Endothelial cell of umbilical vein (primary cell): ENCODE measurements around the gene PMFBP1. TPM values are rescaled to one million over a fixed set of nuclear protein-coding genes. Genes with fewer than 3 reads are reported as not detected.

ENCODE experiments used
- BruUV-seq: library from RNA; stranded (reverse); fragments of 400-500 nt; replicated peaks from 2 replicates; lab custom pipeline; 2021; lab: Mats Ljungman, UMichigan
- CTCF ChIA-PET: fragments of 300-600, 350-600 bp; sonication (Branson Sonifier 250); formaldehyde crosslinking; loops from one replicate; lab custom pipeline; 2021; ENCODE audit warnings: antibody characterized with exemption, inconsistent platforms; lab: Charles Lee
- POLR2A ChIA-PET: fragments of 300-600, 350-600 bp; sonication (Branson Sonifier 250); formaldehyde crosslinking; loops from one replicate; lab custom pipeline; 2021; ENCODE audit warnings: antibody characterized with exemption, inconsistent platforms; lab: Charles Lee
- DNase-seq: peaks from one replicate; pipeline ENCODE4 v3.0.0-alpha.2; 2011; ENCODE audit warnings: low read depth, low spot score
- FAIRE-seq: peaks from 2 replicates; lab custom pipeline; 2011; peaks lifted over from hg19 to GRCh38; lab: Jason Lieb, UNC
- H2AFZ ChIP-seq: 2 replicates; pipeline ENCODE4 v1.6.0; 2012; ENCODE audit warnings: low read depth, low read length, control low read depth, inconsistent platforms
- H3K27ac ChIP-seq: 2 replicates; pipeline ENCODE4 v1.5.1; 2011; ENCODE audit warnings: low read depth, mild to moderate bottlenecking, control low read depth, low read length, moderate library complexity; ENCODE audit not compliant: insufficient read depth
- H3K27me3 ChIP-seq, 2 experiments: 2 replicates each; pipeline versions ENCODE4 v1.6.0 to v1.6.1; 2011; ENCODE audit warnings: low read length in 2 of 2, mixed read lengths in 1 of 2; ENCODE audit not compliant: control insufficient read depth in 2 of 2, insufficient read depth in 2 of 2
- H3K36me3 ChIP-seq, 2 experiments: 2 replicates in 1 of 2; 3 replicates in 1 of 2; pipeline ENCODE4 v1.5.1; 2011; ENCODE audit warnings: low read length in 2 of 2, mild to moderate bottlenecking in 1 of 2, moderate library complexity in 1 of 2; ENCODE audit not compliant: control insufficient read depth in 2 of 2, insufficient read depth in 2 of 2; ENCODE audit errors: extremely low read depth in 1 of 2
- H3K4me1 ChIP-seq: 3 replicates; pipeline ENCODE4 v1.5.1; 2011; ENCODE audit warnings: mild to moderate bottlenecking, low read length; ENCODE audit not compliant: control insufficient read depth, insufficient read depth; ENCODE audit errors: extremely low read depth
- H3K4me2 ChIP-seq: 2 replicates; pipeline ENCODE4 v1.6.1; 2011; ENCODE audit warnings: low read length, control low read depth, mixed read lengths; ENCODE audit not compliant: insufficient read depth
- H3K4me3 ChIP-seq, 3 experiments: fragments of 200-600 bp in 1 of 3; sonication (generic), shearing (Covaris generic) in 1 of 3; replicated peaks in 1 of 3; 2 replicates each; pipeline ENCODE4 v1.5.1; 2011 to 2016; ENCODE audit warnings: control low read depth in 3 of 3, low read length in 3 of 3, mild to moderate bottlenecking in 2 of 3, inconsistent platforms in 1 of 3, low read depth in 1 of 3, moderate library complexity in 1 of 3; ENCODE audit not compliant: insufficient read depth in 1 of 3
- H3K79me2 ChIP-seq: 2 replicates; pipeline ENCODE4 v1.6.0; 2012; ENCODE audit warnings: low read length, inconsistent platforms; ENCODE audit not compliant: control insufficient read depth, insufficient read depth
- H3K9ac ChIP-seq: replicated peaks from 2 replicates; pipeline ENCODE3; 2011; ENCODE audit warnings: low read length, control low read depth; ENCODE audit not compliant: insufficient read depth; ENCODE audit errors: extremely low read depth
- H3K9me1 ChIP-seq: replicated peaks from 3 replicates; pipeline ENCODE4 v1.6.0; 2011; ENCODE audit warnings: mild to moderate bottlenecking, low read length; ENCODE audit not compliant: control insufficient read depth, insufficient read depth; ENCODE audit errors: extremely low read depth
- H3K9me3 ChIP-seq: replicated peaks from 2 replicates; pipeline ENCODE4 v1.5.1; 2012; ENCODE audit warnings: low read length, inconsistent platforms; ENCODE audit not compliant: control insufficient read depth, insufficient read depth
- H4K20me1 ChIP-seq: replicated peaks from 2 replicates; pipeline ENCODE3; 2011; ENCODE audit warnings: mild to moderate bottlenecking, low read length; ENCODE audit not compliant: control insufficient read depth, insufficient read depth; ENCODE audit errors: extremely low read depth
- CTCF ChIP-seq, 2 donors: IDR thresholded peaks; 1 replicate in 1 of 2; 2 replicates in 1 of 2; pipeline ENCODE4 v1.5.1; 2011; ENCODE audit warnings: low read length in 2 of 2, mild to moderate bottlenecking in 2 of 2, moderate library complexity in 2 of 2, control low read depth in 1 of 2, inconsistent platforms in 1 of 2, low read depth in 1 of 2; ENCODE audit not compliant: insufficient read depth in 1 of 2; ENCODE audit errors: extremely low read depth in 1 of 2
- EZH2 ChIP-seq: IDR thresholded peaks from 2 replicates; pipeline ENCODE4 v1.6.1; 2012; ENCODE audit warnings: borderline replicate concordance, low read depth, mild to moderate bottlenecking, moderate library complexity, low read length, inconsistent platforms; ENCODE audit not compliant: severe bottlenecking
- FOS ChIP-seq: IDR thresholded peaks from 2 replicates; pipeline ENCODE4 v1.6.1; 2011; ENCODE audit warnings: mild to moderate bottlenecking, low read length, moderate library complexity, borderline replicate concordance; ENCODE audit not compliant: insufficient read depth
- GATA2 ChIP-seq: IDR thresholded peaks from 2 replicates; pipeline ENCODE4 v1.7.0; 2011; ENCODE audit warnings: low read depth, mild to moderate bottlenecking, moderate library complexity, mixed read lengths, low read length; ENCODE audit not compliant: insufficient read length, insufficient read depth
- POLR2A ChIP-seq: IDR thresholded peaks from 2 replicates; pipeline ENCODE4 v1.6.1; 2012; ENCODE audit warnings: low read depth, mild to moderate bottlenecking, control low read depth, low read length
- POLR2AphosphoS5 ChIP-seq: IDR thresholded peaks from 2 replicates; pipeline ENCODE4 v1.6.1; 2012; ENCODE audit warnings: low read depth, mild to moderate bottlenecking, control low read depth, low read length, moderate library complexity; ENCODE audit not compliant: insufficient read depth
- dilution Hi-C: fragments of 300-500 bp; cut with MboI; formaldehyde crosslinking; loops from one replicate; pipeline ENCODE4 v1.15.0; 2019; ENCODE audit warnings: low sequenced_read_pairs; ENCODE audit not compliant: extremely low pct_ligation_motif_present
- intact Hi-C: fragments of 100-400 bp; cut with micrococcal nuclease; formaldehyde crosslinking; loops from one replicate; pipeline ENCODE4 v1.10.0; 2022
- polyA plus RNA-seq, 4 experiments: library from polyadenylated mRNA; depleted of rRNA in 3 of 4; stranded (reverse) in 3 of 4; unstranded in 1 of 4; fragments of >200 nt; gene quantifications; 2 replicates each; pipeline versions ENCODE4 v1.2.1 to v1.2.3, GENCODE V29; 2011 to 2012; ENCODE audit warnings: missing spikeins in 1 of 4
- total RNA-seq: library from RNA; stranded (reverse); gene quantifications from 2 replicates; pipeline ENCODE4 v1.2.3, GENCODE V29; 2021

PMFBP1 gene
- total and polyA plus RNA-seq, 2 donors (not counting 3 experiments of a cell fraction or from before 2014, with no cell fraction given) = 0.12 to 0.42 TPM

GRCh38 chr16:72101195-72101594, 70.8 kb downstream of the PMFBP1 start:
- TF ChIP-seq POLR2AphosphoS5 = no peak
- TF ChIP-seq POLR2A = no peak
- no peak for TF ChIP-seq GATA2
- TF ChIP-seq FOS = no peak
- no peaks in the 10 kb centered on the region for H3K4me1 ChIP-seq
- H3K27me3 ChIP-seq = no peaks in the 10 kb centered on the region
- dilution Hi-C loops = no loop called here
- no peaks in the 10 kb centered on the region for H3K9me3 ChIP-seq
- no peak for DNase-seq
- peaks cover 27 to 87% of the 10 kb centered on the region in 2 experiments for H3K36me3 ChIP-seq
- no peak overlapping the region for H3K27ac ChIP-seq
- H3K4me3 ChIP-seq = no peak overlapping the region
- no peak overlapping the region for H2AFZ ChIP-seq
- H3K4me2 ChIP-seq = no peak overlapping the region
- intact Hi-C loops = no loop called here
- CTCF ChIA-PET = interaction anchor here (1.9 kb wide), 1 partner anchor 35 kb away, joined by 8 read pairs; no protein-coding TSS in a partner anchor
- peaks cover 4% of the 10 kb centered on the region for H3K79me2 ChIP-seq
- no peak overlapping the region for H3K9ac ChIP-seq
- no peak for FAIRE-seq
- no peaks in the 10 kb centered on the region for H3K9me1 ChIP-seq
- H4K20me1 ChIP-seq = no peaks in the 10 kb centered on the region
- no TSS peak for BruUV-seq
- POLR2A ChIA-PET = no interaction called here

GRCh38 chr16:72099377-72099818, 72.6 kb downstream of the PMFBP1 start:
- H3K9me1 ChIP-seq = no peaks in the 10 kb centered on the region
- H3K4me3 ChIP-seq = no peak overlapping the region
- no peaks in the 10 kb centered on the region for H3K9me3 ChIP-seq
- ChIA-PET POLR2A (no interaction called here), CTCF (interaction anchor here (1.9 to 2.9 kb wide), 2 partner anchors 33 kb away, joined by 8 to 16 read pairs; no protein-coding TSS in a partner anchor)
- DNase-seq (peak; percentile 63), FAIRE-seq (peak; percentile 81)
- no peak overlapping the region for H3K9ac ChIP-seq
- H3K36me3 ChIP-seq = peaks cover 15 to 73% of the 10 kb centered on the region in 2 experiments
- BruUV-seq = no TSS peak
- peaks cover 22% of the 10 kb centered on the region for H3K79me2 ChIP-seq
- H4K20me1 ChIP-seq = no peaks in the 10 kb centered on the region
- no peak overlapping the region for H3K4me2 ChIP-seq
- intact Hi-C loops = loop anchor here (1.0 to 10.0 kb wide), 4 partner anchors 33 to 375 kb away; partner anchors contain the start of gene PHLPP2
- no peak overlapping the region for H2AFZ ChIP-seq
- H3K27me3 ChIP-seq = no peaks in the 10 kb centered on the region
- TF ChIP-seq CTCF (IDR thresholded peaks at IDR 0.05; ENCODE audit: extremely low read depth in 1 of 2, insufficient read depth in 1 of 2, low read depth in 1 of 2, low read length in 2 of 2) = peak; percentile 60 to 65
- no peak for TF ChIP-seq EZH2
- TF ChIP-seq GATA2 = no peak
- H3K27ac ChIP-seq = no peak overlapping the region
- dilution Hi-C loops = no loop called here
- H3K4me1 ChIP-seq = peaks cover 10% of the 10 kb centered on the region
